ENCODE results near the gene GIN1. TPM values are rescaled to one million over a fixed set of nuclear protein-coding genes. Genes with fewer than 3 reads are reported as not detected.

Gene GIN1
- total and polyA plus RNA-seq, 2 donors (not counting 1 experiment from before 2014, with no cell fraction given), result 2.2 to 16.9 TPM

DNA sequence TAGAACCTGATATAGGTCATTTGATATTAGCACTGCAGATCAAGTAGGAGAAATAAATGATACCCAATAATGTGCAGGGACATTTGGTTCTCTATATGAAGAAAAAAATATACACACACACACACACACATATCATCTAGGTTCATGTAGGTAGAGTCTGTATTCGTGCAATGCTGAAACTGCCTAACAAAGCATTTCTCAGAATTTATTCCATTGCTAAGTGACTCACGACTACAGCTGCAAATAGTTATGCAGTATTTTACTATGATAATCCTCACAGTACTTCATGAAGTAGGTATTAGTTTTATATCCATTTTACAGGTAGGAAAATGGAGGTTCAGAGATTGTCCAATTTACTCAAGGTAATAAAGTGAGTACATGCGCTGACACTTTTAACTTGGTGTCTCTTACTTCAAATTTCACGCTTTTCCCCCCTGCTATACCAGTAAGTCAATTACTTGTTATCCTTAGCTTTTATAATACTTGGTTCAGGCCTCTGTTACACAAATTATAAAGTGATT, 2.4 kb downstream of the GIN1 start:
- Histone ChIP-seq H3K4me3 (ENCODE audit: control extremely low read depth in 1 of 5, extremely low read depth in 1 of 5, insufficient read depth in 1 of 5, low read depth in 2 of 5, low read length in 4 of 5) (no peak overlapping the region), H3K9ac (ENCODE audit: low read length) (no peak overlapping the region), H4K20me1 (ENCODE audit: control insufficient read depth, insufficient read depth, low read length, poor library complexity, severe bottlenecking) (no peaks in the 10 kb centered on the region), H2AFZ (ENCODE audit: insufficient read depth, low read depth, low read length, poor library complexity, severe bottlenecking) (no peak overlapping the region), H3K4me1 (ENCODE audit: control insufficient read depth in 2 of 2, insufficient read depth in 2 of 2, low read length in 2 of 2) (peaks cover 13 to 28% of the 10 kb centered on the region in 2 donors), H3K79me2 (ENCODE audit: control insufficient read depth, insufficient read depth, low read length) (peaks cover 74% of the 10 kb centered on the region), H3K9me3 (ENCODE audit: control extremely low read depth in 1 of 3, control insufficient read depth in 2 of 3, insufficient read depth in 1 of 3, low read length in 2 of 3) (no peaks in the 10 kb centered on the region), H3K4me2 (replicated peaks; ENCODE audit: low read depth, low read length, poor library complexity, severe bottlenecking) (no peak overlapping the region), H3K36me3 (replicated peaks in 1 of 2; ENCODE audit: control extremely low read depth in 1 of 2, control insufficient read depth in 1 of 2, extremely low read depth in 1 of 2, insufficient read depth in 2 of 2, low read length in 1 of 2) (no peaks in the 10 kb centered on the region), H3K27ac (ENCODE audit: low read length in 2 of 2) (no peak overlapping the region), H3K27me3 (replicated peaks in 1 of 4; ENCODE audit: control extremely low read depth in 1 of 4, control insufficient read depth in 3 of 4, insufficient read depth in 4 of 4, low read length in 3 of 4) (no peaks in the 10 kb centered on the region)
- no peak overlapping the region for H3K4me3 Mint-ChIP-seq
- no peak for ATAC-seq (ENCODE audit: low read depth)
- WGBS (ENCODE audit: insufficient coverage), result no CpG with 5 or more reads among the region's 4 CpGs
- no peak for TF ChIP-seq EZH2 (IDR thresholded peaks at IDR 0.05; ENCODE audit: borderline replicate concordance, insufficient read depth, low read depth, low read length, poor library complexity, severe bottlenecking)
- TF ChIP-seq, protein P1, sequence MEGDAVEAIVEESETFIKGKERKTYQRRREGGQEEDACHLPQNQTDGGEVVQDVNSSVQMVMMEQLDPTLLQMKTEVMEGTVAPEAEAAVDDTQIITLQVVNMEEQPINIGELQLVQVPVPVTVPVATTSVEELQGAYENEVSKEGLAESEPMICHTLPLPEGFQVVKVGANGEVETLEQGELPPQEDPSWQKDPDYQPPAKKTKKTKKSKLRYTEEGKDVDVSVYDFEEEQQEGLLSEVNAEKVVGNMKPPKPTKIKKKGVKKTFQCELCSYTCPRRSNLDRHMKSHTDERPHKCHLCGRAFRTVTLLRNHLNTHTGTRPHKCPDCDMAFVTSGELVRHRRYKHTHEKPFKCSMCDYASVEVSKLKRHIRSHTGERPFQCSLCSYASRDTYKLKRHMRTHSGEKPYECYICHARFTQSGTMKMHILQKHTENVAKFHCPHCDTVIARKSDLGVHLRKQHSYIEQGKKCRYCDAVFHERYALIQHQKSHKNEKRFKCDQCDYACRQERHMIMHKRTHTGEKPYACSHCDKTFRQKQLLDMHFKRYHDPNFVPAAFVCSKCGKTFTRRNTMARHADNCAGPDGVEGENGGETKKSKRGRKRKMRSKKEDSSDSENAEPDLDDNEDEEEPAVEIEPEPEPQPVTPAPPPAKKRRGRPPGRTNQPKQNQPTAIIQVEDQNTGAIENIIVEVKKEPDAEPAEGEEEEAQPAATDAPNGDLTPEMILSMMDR (IDR thresholded peaks at IDR 0.05), result no peak
- ChIA-PET CTCF (no interaction called here), POLR2A (no interaction called here)
- peaks cover 50% of the 10 kb centered on the region for H3K4me1 Mint-ChIP-seq
- H3K9me3 Mint-ChIP-seq (ENCODE audit: insufficient read depth), result no peaks in the 10 kb centered on the region
- DNase-seq, result no peak
- no peaks in the 10 kb centered on the region for H3K27me3 Mint-ChIP-seq
- H3K27ac Mint-ChIP-seq, result no peak overlapping the region
- intact Hi-C loops (cut with micrococcal nuclease), result loop anchor here (10.0 kb wide), 1 partner anchor 447 kb away; the partner anchor contains the start of gene NUDT12

GRCh38 chr5:103114440-103114839, 5.5 kb downstream of the GIN1 start:
- Histone ChIP-seq H3K4me2 (replicated peaks; ENCODE audit: low read depth, low read length, poor library complexity, severe bottlenecking) (no peak overlapping the region), H3K79me2 (ENCODE audit: control insufficient read depth, insufficient read depth, low read length) (peaks cover 53% of the 10 kb centered on the region), H3K27ac (ENCODE audit: low read length in 2 of 2) (no peak overlapping the region), H3K9me3 (ENCODE audit: control extremely low read depth in 1 of 3, control insufficient read depth in 2 of 3, insufficient read depth in 1 of 3, low read length in 2 of 3) (peaks cover 0 to 2% (median 0%) of the 10 kb centered on the region in 3 donors), H2AFZ (ENCODE audit: insufficient read depth, low read depth, low read length, poor library complexity, severe bottlenecking) (no peak overlapping the region), H3K4me1 (ENCODE audit: control insufficient read depth in 2 of 2, insufficient read depth in 2 of 2, low read length in 2 of 2) (peaks cover 8 to 23% of the 10 kb centered on the region in 2 donors), H3K27me3 (replicated peaks in 1 of 4; ENCODE audit: control extremely low read depth in 1 of 4, control insufficient read depth in 3 of 4, insufficient read depth in 4 of 4, low read length in 3 of 4) (no peaks in the 10 kb centered on the region), H3K36me3 (replicated peaks in 1 of 2; ENCODE audit: control extremely low read depth in 1 of 2, control insufficient read depth in 1 of 2, extremely low read depth in 1 of 2, insufficient read depth in 2 of 2, low read length in 1 of 2) (no peaks in the 10 kb centered on the region), H3K9ac (ENCODE audit: low read length) (no peak overlapping the region), H3K4me3 (ENCODE audit: control extremely low read depth in 1 of 5, extremely low read depth in 1 of 5, insufficient read depth in 1 of 5, low read depth in 2 of 5, low read length in 4 of 5) (no peak overlapping the region), H4K20me1 (ENCODE audit: control insufficient read depth, insufficient read depth, low read length, poor library complexity, severe bottlenecking) (no peaks in the 10 kb centered on the region)
- intact Hi-C loops (cut with micrococcal nuclease), result loop anchor here (10.0 kb wide), 1 partner anchor 450 kb away; the partner anchor contains the start of gene NUDT12
- ATAC-seq (ENCODE audit: low read depth), result no peak
- no CpG with 5 or more reads among the region's 2 CpGs for WGBS (ENCODE audit: insufficient coverage)
- TF ChIP-seq, protein P1 (IDR thresholded peaks at IDR 0.05), result no peak
- TF ChIP-seq EZH2 (IDR thresholded peaks at IDR 0.05; ENCODE audit: borderline replicate concordance, insufficient read depth, low read depth, low read length, poor library complexity, severe bottlenecking), result no peak
- Mint-ChIP-seq H3K9me3 (ENCODE audit: insufficient read depth) (peaks cover 3% of the 10 kb centered on the region), H3K27me3 (no peaks in the 10 kb centered on the region), H3K4me3 (no peak overlapping the region), H3K27ac (no peak overlapping the region), H3K4me1 (peaks cover 45% of the 10 kb centered on the region)
- DNase-seq, result no peak
- CTCF ChIA-PET, result interaction anchor here (1.6 kb wide), 1 partner anchor 24 kb away, joined by 4 read pairs; no protein-coding TSS in a partner anchor
- POLR2A ChIA-PET, result no interaction called here
